ENCODE results near the gene APOD.
"Not testable (repeated sequence)": the region's sequence is repeated elsewhere in the genome, so short reads cannot be mapped to it uniquely, and the experiment has no call there.

APOD gene

GRCh38 chr3:195583831-195584542 is at the start of gene APOD:
Gene APOD, minus strand, starts transcription at chr3:195583940. Its CDS starts 4,479 bp downstream, at chr3:195579461.
- DNase-seq (ENCODE audit: low spot score) = peak; percentile 97

DNA sequence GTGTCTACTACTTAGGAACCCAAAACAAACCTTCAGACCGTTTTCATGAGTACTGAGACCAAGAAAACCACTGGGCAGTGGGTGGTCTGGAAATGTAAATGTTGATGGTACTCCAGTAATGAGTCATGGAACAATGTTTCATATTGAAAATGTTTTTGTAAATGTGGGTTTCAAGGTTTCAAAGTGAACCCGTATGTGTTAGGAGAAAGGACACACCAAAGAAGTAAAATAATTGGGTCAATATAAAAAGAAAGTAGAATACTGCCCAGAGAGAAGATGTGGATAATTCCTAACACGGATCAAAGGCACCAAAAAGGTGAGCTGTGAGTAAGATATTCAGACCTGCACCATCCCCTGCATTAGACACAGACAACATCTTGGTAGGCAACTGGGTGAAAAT is 49.6 kb upstream of the APOD start:
- DNase-seq (ENCODE audit: low spot score) = not testable (repeated sequence)

DNA sequence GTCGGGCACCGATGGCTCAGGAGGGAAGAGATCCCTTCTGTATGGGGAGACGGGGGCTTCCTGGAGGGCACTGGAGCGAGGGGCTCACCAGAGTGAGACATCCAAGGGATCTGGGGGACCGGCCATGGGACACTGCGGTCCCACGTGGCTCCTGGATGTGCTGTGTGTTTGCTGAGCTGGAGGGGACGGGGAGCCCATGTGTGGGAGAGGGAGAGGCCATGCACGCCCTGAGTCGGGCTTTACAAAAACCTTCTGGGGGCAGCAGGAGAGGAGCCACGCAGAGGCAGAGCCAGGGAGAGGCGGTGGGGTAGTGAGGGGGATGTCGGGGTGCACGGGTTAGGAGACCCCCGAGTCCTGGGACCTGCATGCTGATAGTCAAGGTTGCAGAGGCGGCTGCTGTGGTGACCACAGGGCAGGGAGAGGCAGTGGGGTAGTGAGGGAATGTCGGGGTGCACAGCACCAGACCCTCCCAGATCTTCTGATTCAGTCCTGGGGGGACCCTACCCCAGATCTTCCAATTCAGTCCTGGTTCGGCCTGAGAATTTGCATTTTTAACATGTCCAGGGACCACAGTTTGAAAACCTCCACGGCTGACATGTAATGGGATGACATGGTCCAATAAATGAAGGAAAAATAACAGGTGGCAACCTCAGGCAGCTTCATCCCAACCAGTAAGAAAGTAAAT is 48.9 kb upstream of the APOD start:
- DNase-seq (ENCODE audit: low spot score) = not testable (repeated sequence)

- not testable (repeated sequence) for DNase-seq (ENCODE audit: low spot score)
Observed at GRCh38 chr3:195632046-195632445, 48.3 kb upstream of the APOD start.

- not testable (repeated sequence) for DNase-seq (ENCODE audit: low spot score)
Observed at GRCh38 chr3:195630938-195631495, 47.3 kb upstream of the APOD start.

- DNase-seq (ENCODE audit: low spot score) = not testable (repeated sequence)
Observed at GRCh38 chr3:195630086-195630917, 46.6 kb upstream of the APOD start.

- DNase-seq (ENCODE audit: low spot score) = not testable (repeated sequence)
Observed at GRCh38 chr3:195629682-195630081, 45.9 kb upstream of the APOD start.

- not testable (repeated sequence) for DNase-seq (ENCODE audit: low spot score)
Observed at GRCh38 chr3:195628386-195628920, 44.7 kb upstream of the APOD start.

DNA sequence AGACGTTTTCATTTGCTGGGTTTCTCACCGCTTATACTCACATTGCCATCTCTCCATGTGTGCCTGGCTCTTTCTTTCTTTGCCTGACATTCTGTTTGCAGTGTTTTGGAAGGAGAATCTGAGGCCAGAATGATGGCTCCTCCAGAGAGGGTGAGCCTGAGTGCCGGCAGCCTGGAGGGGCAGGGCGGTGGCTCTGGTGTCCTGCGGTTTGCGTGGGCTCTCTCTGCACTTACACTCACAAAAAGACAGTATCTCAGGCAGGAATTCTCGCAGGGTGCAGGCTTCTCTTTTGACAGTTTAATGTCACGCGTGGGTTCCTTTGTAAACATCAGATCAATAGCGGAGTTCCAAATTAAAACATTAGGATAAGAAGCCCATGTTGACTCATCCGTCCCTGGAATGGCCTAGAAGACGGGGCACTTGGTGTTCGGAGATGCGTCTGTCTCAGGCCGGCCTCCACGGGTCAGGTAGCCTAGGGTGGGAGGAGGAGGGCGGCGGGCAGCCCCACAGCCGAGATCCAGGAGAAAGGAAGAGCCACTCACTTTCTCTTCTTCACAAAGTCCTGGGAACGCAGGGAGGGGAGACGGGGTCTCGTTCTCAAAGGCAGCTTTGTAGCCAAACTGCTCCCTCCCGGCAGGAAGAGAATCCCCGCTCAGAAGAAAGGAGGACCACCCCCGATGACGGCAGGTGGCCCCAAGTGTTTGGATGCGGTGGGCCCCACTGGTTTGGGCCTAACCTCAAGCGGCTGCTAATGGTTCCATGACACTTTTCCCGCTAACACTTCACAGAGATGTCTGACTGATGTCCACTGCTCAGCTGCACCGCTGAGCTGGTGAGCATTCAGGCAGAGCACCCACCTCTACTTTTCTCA is 44.0 kb upstream of the APOD start:
- not testable (repeated sequence) for DNase-seq (ENCODE audit: low spot score)

DNA sequence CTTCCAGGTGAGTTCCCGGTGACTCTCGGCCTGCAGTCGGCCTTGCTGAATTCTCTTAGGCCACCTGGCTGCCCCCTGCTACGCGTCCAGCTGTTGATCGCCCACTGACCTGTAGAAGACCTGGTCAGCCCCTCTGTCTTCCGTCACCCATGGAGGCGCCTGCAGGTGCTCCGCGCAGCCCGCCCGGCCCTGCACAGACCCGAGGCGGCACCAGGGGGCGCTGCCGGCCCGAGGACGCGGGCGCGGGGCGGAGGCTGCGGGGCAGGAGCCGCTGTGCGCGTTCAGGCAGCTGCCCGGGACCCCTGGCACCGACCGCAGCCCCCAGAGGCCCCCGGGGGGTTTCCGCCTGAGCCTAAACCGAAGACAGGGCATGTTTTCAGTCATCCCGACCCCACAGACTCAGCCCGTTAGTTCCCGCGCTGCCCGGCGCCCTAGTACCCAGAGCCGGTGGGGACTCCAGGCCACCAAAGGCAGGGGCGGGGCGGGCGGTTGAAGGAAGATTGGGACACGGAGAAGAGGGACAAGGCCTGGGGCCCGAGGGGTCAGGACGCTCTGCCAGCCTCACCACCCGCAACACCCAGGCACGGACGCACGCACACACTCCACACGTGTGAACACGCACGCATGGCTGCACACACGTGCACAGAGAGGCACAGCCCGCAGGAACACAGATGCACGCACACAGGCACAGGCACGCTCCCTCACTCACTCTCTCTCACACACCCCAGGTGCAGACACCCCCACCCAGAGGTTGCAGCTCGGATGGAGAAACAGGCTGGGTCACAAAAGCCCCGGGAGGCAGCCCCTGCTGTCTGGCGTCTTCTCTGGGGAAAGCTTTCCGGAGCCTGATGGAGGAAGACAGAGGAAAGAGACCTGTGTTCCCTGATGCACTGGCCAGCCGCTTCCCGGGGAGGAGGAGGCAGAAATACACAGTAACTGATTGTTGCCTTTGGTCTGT is 41.1 kb upstream of the APOD start:
- DNase-seq (ENCODE audit: low spot score) = not testable (repeated sequence)

- DNase-seq (ENCODE audit: low spot score) = not testable (repeated sequence)
Observed at GRCh38 chr3:195624171-195624570, 40.4 kb upstream of the APOD start.

- DNase-seq (ENCODE audit: low spot score) = not testable (repeated sequence)
Observed at GRCh38 chr3:195623217-195623965, 39.7 kb upstream of the APOD start.

DNA sequence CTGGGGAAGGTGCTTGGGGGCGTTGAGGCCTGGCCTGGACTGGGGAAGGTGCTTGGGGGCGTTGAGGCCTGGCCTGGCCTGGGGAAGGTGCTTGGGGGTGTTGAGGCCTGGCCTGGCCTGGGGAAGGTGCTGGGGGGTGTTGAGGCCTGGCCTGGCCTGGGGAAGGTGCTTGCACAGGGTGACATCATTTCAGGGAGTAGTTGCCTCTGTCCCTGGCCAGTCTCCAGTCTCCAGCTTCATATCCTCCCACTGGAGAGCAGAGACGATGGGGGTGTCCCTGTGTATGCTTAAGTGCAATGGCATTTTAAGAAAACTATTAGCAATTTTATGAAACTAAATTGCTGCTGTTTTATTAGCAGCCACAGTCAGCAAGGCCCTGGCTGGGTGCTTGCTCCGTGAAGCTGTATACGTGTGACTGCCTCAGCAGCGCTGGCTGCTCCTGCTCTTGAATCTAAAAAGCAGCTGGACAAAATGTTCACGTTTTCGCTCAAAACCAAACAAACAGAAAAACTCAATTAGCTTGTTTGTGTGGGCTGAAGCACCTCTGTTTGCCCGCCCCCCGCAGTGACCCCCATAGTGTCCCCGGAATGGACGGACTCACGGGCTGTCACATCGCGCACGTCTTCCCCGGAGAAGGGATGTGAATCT is 38.9 kb upstream of the APOD start:
- not testable (repeated sequence) for DNase-seq (ENCODE audit: low spot score)

GRCh38 chr3:195622012-195622411 is 38.3 kb upstream of the APOD start:
- not testable (repeated sequence) for DNase-seq (ENCODE audit: low spot score)

- DNase-seq (ENCODE audit: low spot score) = not testable (repeated sequence)
Observed at GRCh38 chr3:195621095-195621494, 37.4 kb upstream of the APOD start.

- DNase-seq (ENCODE audit: low spot score) = not testable (repeated sequence)
Observed at GRCh38 chr3:195620476-195620875, 36.7 kb upstream of the APOD start.

GRCh38 chr3:195619591-195620369 is 36.0 kb upstream of the APOD start:
- not testable (repeated sequence) for DNase-seq (ENCODE audit: low spot score)
